HL-60/S4 (cell line): ENCODE results near the gene SULT1A1.
"Not testable (repeated sequence)": the region's sequence is repeated elsewhere in the genome, so short reads cannot be mapped to it uniquely, and the experiment has no call there.

Experiments
- in situ Hi-C: fragments of 300-500 bp; cut with MboI; formaldehyde crosslinking; loops from 2 replicates; pipeline ENCODE4 v1.14.3; 2022; ENCODE audit warnings: low sequenced_read_pairs

The SULT1A1 gene

GRCh38 chr16:28591355-28591754 is 18.5 kb downstream of the SULT1A1 start:
- in situ Hi-C loops: no loop called here

DNA sequence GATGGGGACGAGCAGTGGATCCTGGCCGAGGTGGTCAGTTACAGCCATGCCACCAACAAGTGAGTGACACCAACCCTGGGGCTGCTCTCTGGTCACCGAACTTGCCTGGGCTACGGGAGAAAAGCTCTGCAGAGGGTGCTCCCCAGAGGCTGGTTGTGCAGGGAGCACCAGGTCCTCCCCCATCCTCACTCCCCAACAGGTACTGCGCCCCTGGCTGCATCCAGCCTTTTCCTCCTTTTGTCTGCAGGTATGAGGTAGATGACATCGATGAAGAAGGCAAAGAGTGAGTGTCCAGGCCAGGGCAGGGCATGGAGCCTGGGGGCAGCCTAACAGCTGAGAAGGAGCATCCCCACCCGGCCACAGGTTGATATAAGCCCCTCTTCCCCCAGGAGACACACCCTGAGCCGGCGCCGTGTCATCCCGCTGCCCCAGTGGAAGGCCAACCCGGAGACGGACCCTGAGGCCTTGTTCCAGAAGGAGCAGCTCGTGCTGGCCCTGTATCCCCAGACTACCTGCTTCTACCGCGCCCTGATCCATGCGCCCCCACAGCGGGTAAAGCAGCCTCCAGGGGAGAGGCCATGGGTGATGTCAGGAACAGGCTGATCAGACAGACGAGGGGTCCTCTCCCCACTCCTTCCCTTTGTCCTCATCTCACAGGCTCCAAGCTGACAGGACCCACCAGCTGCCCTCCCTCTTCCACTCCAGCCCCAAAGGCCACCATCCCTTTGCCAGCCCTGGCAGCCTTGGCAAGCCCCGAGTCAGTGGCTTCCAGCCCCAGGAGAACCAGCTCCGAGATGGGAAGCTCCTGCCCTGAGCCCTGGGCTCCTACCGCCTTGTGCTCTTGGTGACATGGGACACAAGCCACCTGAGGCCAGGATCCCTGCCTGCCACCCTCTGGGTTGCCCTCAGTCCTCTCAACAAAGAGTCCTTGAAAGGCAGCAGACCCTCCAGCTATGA is 19.2 kb downstream of the SULT1A1 start:
- in situ Hi-C loops: no loop called here

GRCh38 chr16:28589930-28590329 is 19.9 kb downstream of the SULT1A1 start:
- in situ Hi-C loops: no loop called here

DNA sequence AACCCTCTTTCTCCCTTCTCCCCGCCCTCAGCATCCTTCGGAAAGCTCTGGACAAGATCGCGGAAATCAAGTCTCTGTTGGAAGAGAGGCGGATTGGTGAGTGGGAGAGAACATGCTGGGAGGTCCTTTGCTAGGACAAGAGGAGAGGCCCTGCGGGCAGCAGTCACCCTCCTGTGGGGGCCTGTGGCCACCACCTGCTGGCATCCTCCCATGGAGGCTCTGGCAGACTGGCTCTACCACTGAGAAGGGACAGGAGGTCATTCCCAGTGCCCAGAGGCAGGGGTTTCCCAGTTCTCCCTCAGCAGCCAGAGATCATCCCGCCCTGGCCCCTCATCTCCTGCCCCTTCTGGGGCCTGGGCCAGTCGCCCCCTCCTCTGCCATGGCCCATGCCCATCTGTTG is 20.8 kb downstream of the SULT1A1 start:
- in situ Hi-C loops: no loop called here

DNA sequence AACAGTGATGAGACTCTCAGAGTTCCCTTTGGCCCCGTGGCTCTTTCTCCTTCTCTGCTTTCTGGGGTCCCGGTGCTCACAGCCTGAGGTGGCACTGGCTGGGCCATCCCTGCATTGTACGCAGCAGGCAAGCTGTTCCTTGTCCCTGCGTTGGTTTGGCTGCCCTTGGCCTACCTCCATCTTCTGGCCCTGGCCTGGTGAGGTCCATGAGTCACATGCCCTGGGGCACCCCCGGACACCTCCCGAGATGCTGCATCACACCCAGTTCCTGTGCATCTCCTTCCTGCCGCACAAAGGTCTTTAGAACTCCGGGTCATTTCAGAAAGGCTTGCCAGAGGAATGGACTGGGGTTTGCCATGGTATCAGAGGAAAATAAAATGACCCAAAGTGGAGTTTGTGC is 22.5 kb downstream of the SULT1A1 start:
- in situ Hi-C loops: no loop called here

DNA sequence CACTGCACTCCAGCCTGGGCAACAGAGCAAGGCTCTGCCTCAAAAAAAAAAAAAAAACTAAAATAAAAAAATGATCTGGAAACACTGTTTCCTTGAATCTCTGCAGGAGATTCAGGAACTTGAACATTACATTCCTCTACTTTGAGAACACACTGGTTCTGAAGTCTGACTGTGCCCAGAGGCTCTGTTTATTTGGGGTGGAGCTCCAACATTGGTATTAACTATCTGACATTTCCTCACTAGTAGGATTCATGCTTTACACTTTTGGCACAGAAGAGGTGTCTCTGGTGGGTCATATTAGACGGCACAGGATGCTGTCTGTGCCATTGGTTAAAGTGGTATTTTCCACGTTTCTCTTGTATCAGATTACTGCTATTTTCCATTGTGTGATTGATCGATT is 23.4 kb downstream of the SULT1A1 start:
- in situ Hi-C loops: no loop called here

DNA sequence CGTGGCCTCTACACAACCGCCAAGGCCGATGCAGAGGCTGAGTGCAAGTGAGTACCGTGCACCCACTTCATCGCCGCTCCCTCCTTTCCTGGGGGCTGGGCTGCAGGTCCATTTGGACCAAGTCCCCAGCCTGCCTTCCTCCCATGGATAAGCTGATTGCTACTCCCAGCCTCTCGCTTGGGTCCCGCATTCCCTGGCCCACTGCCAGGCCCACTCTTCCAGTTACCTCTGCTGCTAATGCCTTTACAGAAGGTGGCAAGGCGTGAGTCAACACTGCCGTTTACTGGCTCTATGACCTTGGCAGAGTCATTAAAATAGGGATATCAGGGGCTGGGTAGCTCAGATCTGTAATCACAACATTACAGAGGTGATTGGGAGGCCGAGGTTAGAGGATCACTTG is 24.2 kb downstream of the SULT1A1 start:
- in situ Hi-C loops: no loop called here

GRCh38 chr16:28580726-28581315 is 29.0 kb downstream of the SULT1A1 start:
- in situ Hi-C loops: no loop called here

DNA sequence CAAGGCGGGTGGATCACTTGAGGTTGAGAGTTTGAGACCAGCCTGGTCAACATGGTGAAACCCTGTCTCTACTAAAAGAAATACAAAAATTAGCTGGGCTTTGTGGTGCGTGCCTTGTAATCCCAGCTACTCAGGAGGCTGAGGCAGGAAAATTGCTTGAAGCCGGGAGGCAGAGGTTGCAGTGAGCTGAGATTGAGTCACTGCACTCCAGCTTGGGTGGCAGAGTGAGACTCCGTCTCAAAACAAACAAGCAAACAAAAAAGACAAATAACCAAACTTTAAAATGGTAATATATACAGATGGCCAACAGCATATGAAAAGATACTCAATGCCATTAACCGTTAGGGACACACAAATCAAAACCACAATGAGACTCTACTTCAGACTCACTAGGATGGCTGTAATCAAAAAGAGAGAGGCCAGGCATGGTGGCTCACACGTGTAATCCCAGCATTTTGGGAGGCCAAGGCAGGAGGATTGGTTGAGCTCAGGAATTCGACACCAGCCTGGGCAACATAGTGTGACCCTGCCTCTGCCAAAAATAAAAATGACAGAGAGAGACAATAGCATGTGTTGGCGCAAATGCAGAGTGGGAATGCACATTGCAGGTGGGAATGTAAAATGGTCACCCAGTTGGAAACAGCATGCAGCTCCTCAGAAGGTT is 34.3 kb downstream of the SULT1A1 start:
- in situ Hi-C loops: no loop called here

DNA sequence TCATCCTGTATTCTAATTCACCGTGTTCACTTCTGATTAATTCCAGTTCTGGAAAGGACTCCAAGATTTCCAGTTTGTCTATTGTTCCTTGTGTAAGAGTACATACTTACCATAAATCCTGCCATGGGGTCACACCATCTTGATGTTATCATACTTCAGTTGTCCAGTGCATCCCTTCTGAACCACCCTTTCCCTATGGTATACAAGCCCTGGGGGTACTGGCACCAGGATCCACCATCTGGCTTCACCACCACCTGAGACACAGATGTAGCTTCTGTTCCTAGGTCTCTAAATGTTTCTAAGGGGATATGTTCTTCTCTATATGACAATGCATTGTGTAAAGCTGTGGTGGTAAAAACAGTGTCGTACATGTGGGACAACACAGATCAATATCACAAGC is 34.9 kb downstream of the SULT1A1 start:
- in situ Hi-C loops: no loop called here

GRCh38 chr16:28573738-28574718 is 35.8 kb downstream of the SULT1A1 start:
- in situ Hi-C loops: no loop called here

DNA sequence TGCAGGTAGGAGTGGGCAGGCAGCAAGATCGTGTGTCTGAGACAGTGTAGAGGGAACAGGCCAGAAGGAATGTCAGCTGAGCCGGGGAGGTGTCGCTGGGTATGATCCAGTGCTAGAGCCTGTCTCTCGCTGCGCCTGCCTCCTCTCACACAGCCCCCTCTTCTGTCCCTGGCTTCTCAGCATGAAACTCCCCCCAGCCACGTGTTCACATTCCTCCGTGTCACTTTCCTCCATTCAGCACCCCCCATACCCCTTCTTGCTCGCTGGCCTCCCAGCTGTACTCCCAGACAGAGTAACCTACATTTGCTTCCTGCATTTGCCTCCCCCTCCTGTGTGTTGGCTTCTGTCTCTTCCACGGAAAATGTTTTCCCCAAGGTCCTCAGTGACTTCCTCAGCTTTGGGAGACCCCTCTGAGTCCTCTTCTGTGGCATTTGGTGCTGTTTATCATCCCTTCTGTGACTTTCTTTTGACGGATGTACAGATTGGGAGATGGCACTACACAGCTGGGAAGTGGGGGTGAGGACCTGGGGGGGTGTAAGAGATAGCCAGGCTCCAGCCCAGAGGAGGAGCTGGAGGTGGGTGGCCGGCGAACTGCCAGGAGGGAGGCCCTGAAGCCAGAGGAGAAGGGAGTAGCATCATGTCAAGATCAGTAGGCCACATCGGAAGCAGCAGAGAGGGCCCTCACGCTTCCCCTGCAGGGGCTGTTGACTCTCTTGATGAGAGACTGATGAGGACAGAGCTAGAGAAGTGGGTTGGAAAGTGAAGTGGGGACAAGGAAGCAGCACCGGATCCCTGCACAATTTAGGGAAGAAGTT is 36.9 kb downstream of the SULT1A1 start:
- in situ Hi-C loops: no loop called here

DNA sequence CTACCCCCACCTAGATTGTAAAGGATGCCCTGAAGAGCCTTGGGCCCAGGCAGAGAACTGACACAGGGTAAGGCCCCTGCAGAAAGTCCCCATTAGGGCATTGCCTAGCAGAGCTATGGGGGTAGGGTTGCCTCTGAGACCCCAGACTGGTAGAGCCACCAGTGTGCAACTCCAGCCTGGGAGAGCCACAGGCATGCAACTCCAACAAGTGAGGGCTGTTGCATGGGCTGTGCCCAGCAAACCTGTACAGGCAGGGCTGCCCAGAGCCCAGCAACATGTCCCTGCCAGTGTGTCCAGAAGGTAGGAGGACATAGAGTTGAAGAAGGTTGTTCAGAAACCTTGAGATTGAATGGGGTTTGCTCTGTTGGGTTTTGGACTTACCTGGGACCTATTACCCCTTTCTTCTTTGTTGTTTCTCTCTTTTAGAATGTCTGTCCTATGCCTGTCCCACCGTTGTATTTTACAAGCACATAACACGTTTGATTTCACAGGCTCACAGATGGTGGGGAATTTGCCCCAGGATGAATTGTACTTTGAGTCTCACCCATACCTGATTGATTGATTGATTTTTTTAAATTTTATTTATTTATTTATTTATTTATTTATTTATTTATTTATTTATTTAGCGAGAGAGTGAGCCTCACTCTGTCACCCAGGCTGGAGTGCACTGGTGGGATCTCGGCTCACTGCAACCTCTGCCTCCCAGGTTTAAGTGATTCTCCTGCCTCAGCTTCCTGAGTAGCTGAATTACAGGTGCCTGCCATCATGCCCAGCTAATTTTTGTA is 39.7 kb downstream of the SULT1A1 start:
- in situ Hi-C loops: no loop called here

- in situ Hi-C loops: no loop called here
Measured at GRCh38 chr16:28569021-28569420, 40.8 kb downstream of the SULT1A1 start.

DNA sequence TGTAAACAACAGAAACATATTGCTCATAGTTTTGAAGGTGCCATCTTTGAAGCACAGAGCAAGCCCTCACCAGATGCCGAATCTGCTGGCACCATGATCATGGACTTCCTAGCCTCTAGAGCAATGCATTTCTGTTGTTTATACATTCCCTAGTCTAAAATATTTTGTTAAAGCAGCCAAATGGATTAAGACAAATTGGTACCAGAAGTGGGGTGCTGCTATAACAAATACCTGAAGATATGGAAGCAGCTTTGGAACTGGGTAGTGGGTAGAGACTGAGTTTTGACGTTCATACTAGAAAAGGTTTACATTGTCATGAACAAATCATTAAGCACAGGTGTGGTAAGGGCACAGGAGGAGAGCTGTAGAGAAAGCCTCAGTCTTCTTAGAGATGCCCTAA is 42.6 kb downstream of the SULT1A1 start:
- in situ Hi-C loops: no loop called here

GRCh38 chr16:28566233-28566925 is 43.5 kb downstream of the SULT1A1 start:
- in situ Hi-C loops: not testable (repeated sequence)

DNA sequence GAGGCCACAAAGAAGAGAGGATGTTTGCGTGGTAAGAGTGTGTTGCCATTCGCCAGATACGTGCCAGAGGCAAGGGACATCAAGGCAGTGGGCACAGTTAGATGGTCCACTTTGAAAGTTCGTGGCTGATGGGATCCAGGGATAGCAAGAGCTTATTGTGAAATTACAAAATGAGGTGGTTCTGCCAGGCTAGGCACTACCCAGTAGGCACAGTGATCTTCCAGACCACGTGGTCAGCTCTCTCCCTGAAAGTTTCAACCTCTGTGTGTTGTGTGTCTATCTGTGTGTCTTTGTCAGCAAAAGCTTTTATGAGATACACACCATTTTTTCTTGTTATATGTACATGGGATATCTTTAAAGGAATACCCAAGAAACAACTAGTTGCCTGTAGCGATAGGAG is 46.6 kb downstream of the SULT1A1 start:
- in situ Hi-C loops: no loop called here

GRCh38 chr16:28562199-28562598 is 47.6 kb downstream of the SULT1A1 start:
- in situ Hi-C loops: no loop called here
